Osteoblast (primary cell): Measurements from ENCODE around the gene KIF16B. TPM values are rescaled to one million over a fixed set of nuclear protein-coding genes. Genes with fewer than 3 reads are reported as not detected.
A peak's percentile ranks its signal among the peaks of the same experiment; 100 is the strongest.
"Not testable (repeated sequence)": the region's sequence is repeated elsewhere in the genome, so short reads cannot be mapped to it uniquely, and the experiment has no call there.

Experiments used
- DNase-seq: peaks from one replicate; pipeline ENCODE4 v3.0.0; 2011; ENCODE audit warnings: low spot score, mixed read lengths; ENCODE audit not compliant: insufficient read length; ENCODE audit errors: missing footprints
- H2AFZ ChIP-seq: 2 replicates; pipeline ENCODE4 v1.6.0; 2011; ENCODE audit warnings: mild to moderate bottlenecking, low read length
- H3K27ac ChIP-seq: 2 replicates; pipeline ENCODE4 v1.5.1; 2011; ENCODE audit warnings: mild to moderate bottlenecking, low read depth, low read length, moderate library complexity
- H3K27me3 ChIP-seq: 2 replicates; pipeline ENCODE4 v1.6.0; 2012; ENCODE audit warnings: mild to moderate bottlenecking, control low read depth, inconsistent platforms, low read length, moderate library complexity; ENCODE audit not compliant: insufficient read depth
- H3K36me3 ChIP-seq: 2 replicates; pipeline ENCODE4 v1.5.1; 2011; ENCODE audit warnings: mild to moderate bottlenecking, low read length, control low read depth, moderate library complexity; ENCODE audit not compliant: insufficient read depth
- H3K4me1 ChIP-seq: 2 replicates; pipeline ENCODE4 v1.5.1; 2011; ENCODE audit warnings: mild to moderate bottlenecking, low read length, control low read depth, moderate library complexity; ENCODE audit not compliant: insufficient read depth
- H3K4me2 ChIP-seq: 2 replicates; pipeline ENCODE4 v1.6.0; 2011; ENCODE audit warnings: mild to moderate bottlenecking, low read length; ENCODE audit not compliant: insufficient read depth
- H3K4me3 ChIP-seq: fragments of 200-600 bp; sonication (generic); 3 replicates; pipeline ENCODE4 v1.5.1; 2012; ENCODE audit warnings: mild to moderate bottlenecking, low read length, inconsistent platforms; ENCODE audit not compliant: insufficient read depth
- H3K79me2 ChIP-seq: 2 replicates; pipeline ENCODE4 v1.6.0; 2012; ENCODE audit warnings: mild to moderate bottlenecking, low read length, control low read depth, inconsistent platforms; ENCODE audit not compliant: insufficient read depth
- H3K9me3 ChIP-seq: 2 replicates; pipeline ENCODE4 v1.5.1; 2011; ENCODE audit warnings: low read depth, low read length, control low read depth
- H4K20me1 ChIP-seq: 2 replicates; pipeline ENCODE4 v1.6.0; 2012; ENCODE audit warnings: mild to moderate bottlenecking, low read length, control low read depth; ENCODE audit not compliant: insufficient read depth
- total RNA-seq: library from RNA; depleted of rRNA; stranded (reverse); fragments of >200 nt; gene quantifications from 2 replicates; pipeline ENCODE4 v1.2.3, GENCODE V29; 2012
- TF ChIP-seq, protein P1 (sequence below): IDR thresholded peaks from 2 replicates; pipeline ENCODE4 v1.5.1; 2011; ENCODE audit warnings: mild to moderate bottlenecking, low read depth, low read length, moderate library complexity; ENCODE audit errors: extremely low read depth

Gene KIF16B
- total RNA-seq, 1 donor = 9.0 TPM

DNA sequence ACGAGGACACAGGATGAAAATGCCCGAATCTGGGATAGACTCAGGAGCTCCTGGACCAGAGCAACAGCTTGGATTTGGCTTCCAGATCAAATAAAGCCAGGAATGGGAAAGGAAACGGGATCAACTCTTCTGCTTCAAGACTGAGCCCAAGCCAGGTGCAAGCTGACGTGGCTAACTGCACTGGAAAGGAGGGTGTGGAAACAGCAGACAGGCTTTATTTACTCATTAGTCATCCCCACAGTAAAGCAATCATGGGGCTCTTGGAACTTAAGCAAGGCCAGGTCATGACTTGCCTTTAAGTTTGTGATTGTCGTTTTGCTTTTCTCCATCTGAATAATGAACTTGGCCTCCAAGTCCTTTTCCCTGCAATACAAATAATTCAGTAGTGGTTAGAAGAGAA is 45.2 kb downstream of the KIF16B start:
- DNase-seq = peak; percentile 72
- TF ChIP-seq, protein P1, sequence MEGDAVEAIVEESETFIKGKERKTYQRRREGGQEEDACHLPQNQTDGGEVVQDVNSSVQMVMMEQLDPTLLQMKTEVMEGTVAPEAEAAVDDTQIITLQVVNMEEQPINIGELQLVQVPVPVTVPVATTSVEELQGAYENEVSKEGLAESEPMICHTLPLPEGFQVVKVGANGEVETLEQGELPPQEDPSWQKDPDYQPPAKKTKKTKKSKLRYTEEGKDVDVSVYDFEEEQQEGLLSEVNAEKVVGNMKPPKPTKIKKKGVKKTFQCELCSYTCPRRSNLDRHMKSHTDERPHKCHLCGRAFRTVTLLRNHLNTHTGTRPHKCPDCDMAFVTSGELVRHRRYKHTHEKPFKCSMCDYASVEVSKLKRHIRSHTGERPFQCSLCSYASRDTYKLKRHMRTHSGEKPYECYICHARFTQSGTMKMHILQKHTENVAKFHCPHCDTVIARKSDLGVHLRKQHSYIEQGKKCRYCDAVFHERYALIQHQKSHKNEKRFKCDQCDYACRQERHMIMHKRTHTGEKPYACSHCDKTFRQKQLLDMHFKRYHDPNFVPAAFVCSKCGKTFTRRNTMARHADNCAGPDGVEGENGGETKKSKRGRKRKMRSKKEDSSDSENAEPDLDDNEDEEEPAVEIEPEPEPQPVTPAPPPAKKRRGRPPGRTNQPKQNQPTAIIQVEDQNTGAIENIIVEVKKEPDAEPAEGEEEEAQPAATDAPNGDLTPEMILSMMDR = no peak
- peak overlapping the region; percentile 86 for H3K27ac ChIP-seq
- no peaks in the 10 kb centered on the region for H3K27me3 ChIP-seq
- H3K36me3 ChIP-seq = no peaks in the 10 kb centered on the region
- H3K4me1 ChIP-seq = peaks cover 30% of the 10 kb centered on the region
- no peaks in the 10 kb centered on the region for H3K9me3 ChIP-seq
- H3K79me2 ChIP-seq = peaks cover 4% of the 10 kb centered on the region
- peak overlapping the region; percentile 75 for H3K4me2 ChIP-seq
- H3K4me3 ChIP-seq = peak overlapping the region; percentile 23
- H4K20me1 ChIP-seq = no peaks in the 10 kb centered on the region
- no peak overlapping the region for H2AFZ ChIP-seq

DNA sequence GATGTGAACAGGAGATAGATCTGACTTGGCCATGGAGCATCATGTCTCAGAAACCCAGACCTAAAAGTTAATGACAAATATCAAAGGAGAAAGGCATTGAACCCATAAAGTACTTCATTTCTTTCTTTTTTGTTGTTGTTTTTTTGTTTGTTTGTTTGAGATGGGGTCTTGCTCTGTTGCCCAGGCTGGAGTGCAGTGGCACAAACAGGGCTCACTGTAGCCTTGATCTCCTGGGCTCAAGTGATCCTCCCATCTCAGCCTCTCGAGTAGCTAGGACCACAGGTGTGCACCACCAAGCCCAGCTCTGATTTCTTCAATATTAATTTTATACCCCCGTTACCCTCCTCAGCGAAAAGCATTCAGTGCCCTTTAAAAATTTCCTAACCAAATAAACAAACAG is 45.8 kb downstream of the KIF16B start:
- Histone ChIP-seq H3K9me3 (no peaks in the 10 kb centered on the region), H3K4me3 (no peak overlapping the region), H3K27me3 (no peaks in the 10 kb centered on the region), H3K4me1 (peaks cover 30% of the 10 kb centered on the region), H3K27ac (peak overlapping the region; percentile 86), H3K36me3 (no peaks in the 10 kb centered on the region), H3K79me2 (peaks cover 4% of the 10 kb centered on the region), H3K4me2 (peak overlapping the region; percentile 6), H4K20me1 (no peaks in the 10 kb centered on the region), H2AFZ (no peak overlapping the region)
- TF ChIP-seq, protein P1 = no peak
- no peak for DNase-seq

DNA sequence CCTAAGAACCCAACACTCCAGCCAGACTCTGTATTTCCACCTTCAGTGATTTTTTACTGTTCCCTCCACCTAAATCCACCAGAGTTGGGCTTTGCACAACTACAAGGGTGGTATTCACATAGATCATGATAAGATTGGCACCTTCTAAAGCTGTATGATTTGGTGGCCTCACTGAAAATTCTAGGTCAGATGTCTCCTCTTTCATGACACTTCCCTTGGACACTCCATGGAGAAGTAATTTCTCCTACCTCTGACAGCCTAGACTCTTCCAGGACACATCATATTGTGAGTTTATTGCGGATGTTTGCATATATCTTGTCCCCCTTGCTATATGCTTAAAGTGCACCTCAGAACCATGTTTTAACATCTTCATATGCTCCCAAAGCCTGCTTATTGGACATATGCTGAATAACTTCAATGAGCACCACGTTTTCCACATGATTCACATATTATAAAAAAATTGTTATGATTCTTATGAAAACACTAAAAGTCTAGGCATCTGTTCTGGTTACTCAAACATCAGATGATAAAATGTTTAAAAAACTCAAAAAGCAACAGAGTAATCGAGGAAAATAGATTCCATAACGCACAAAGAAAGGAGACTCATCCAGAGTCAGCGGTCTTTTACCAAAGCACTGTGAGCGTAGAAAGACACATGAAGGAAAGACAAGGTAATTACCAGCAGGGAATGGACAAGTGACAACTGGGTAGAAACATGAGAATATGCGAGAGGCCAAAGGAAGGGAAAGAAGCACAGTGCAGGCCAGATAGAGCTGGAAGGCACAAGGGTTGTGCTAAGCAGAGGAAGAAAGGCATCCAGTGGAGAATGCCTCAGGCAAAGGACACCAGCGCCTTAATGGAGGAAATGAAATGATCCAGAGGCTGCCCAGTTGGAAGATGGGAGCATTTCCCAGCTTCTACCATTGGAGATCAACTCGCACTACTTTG is 46.5 kb downstream of the KIF16B start:
- Histone ChIP-seq H3K4me1 (peaks cover 30% of the 10 kb centered on the region), H3K79me2 (peaks cover 4% of the 10 kb centered on the region), H3K27ac (peak overlapping the region; percentile 86), H3K4me2 (peak overlapping the region; percentile 6), H4K20me1 (no peaks in the 10 kb centered on the region), H3K4me3 (no peak overlapping the region), H3K27me3 (no peaks in the 10 kb centered on the region), H2AFZ (no peak overlapping the region), H3K9me3 (no peaks in the 10 kb centered on the region), H3K36me3 (no peaks in the 10 kb centered on the region)
- TF ChIP-seq, protein P1 = no peak
- DNase-seq = no peak

DNA sequence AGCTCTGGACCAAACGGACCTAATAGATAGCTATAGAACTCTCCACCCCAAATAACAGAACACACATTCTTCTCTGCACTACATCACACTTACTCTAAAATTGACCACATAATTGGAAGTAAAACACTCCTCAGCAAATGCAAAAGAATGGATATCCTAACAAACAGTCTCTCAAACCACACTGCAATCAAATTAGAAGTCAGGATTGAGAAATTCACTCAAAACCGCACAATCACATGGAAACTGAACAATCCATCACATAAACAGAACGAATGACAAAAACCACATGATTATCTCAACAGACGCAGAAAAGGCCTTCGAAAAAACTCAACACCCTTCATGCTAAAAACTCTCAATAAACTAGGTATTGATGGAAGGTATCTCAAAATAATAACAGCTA is 50.6 kb downstream of the KIF16B start:
- not testable (repeated sequence) for H3K27me3 ChIP-seq, H3K27ac ChIP-seq, H3K4me3 ChIP-seq, H3K36me3 ChIP-seq, H3K4me2 ChIP-seq, H3K79me2 ChIP-seq, H3K9me3 ChIP-seq, DNase-seq, H4K20me1 ChIP-seq, H2AFZ ChIP-seq
- peaks cover 13% of the 10 kb centered on the region for H3K4me1 ChIP-seq
